ENCODE measurements around the gene TMEM61.

The TMEM61 gene

GRCh38 chr1:54982739-54983138 lies 2.3 kb downstream of the TMEM61 start:
- Histone ChIP-seq H3K9me3 (no peaks in the 10 kb centered on the region), H3K36me3 (no peaks in the 10 kb centered on the region), H3K27ac (no peak overlapping the region), H3K27me3 (peaks cover 72% of the 10 kb centered on the region), H3K4me1 (ENCODE audit: control insufficient read depth in 1 of 2, insufficient read depth in 1 of 2, low read depth in 1 of 2, low read length in 1 of 2) (no peaks in the 10 kb centered on the region), H3K4me3 (ENCODE audit: low read depth in 1 of 2, low read length in 1 of 2) (no peak overlapping the region)
- no peak for TF ChIP-seq CTCF (IDR thresholded peaks at IDR 0.05)

GRCh38 chr1:54984131-54984842 lies 3.9 kb downstream of the TMEM61 start:
- Histone ChIP-seq H3K4me3 (ENCODE audit: low read depth in 1 of 2, low read length in 1 of 2) (no peak overlapping the region), H3K27ac (no peak overlapping the region), H3K4me1 (ENCODE audit: control insufficient read depth in 1 of 2, insufficient read depth in 1 of 2, low read depth in 1 of 2, low read length in 1 of 2) (no peaks in the 10 kb centered on the region), H3K9me3 (no peaks in the 10 kb centered on the region), H3K36me3 (no peaks in the 10 kb centered on the region), H3K27me3 (peaks cover 57% of the 10 kb centered on the region)
- TF ChIP-seq CTCF (IDR thresholded peaks at IDR 0.05): no peak

GRCh38 chr1:54985556-54985955 lies 5.1 kb downstream of the TMEM61 start:
- Histone ChIP-seq H3K36me3 (no peaks in the 10 kb centered on the region), H3K4me3 (ENCODE audit: low read depth in 1 of 2, low read length in 1 of 2) (no peak overlapping the region), H3K27ac (no peak overlapping the region), H3K27me3 (peaks cover 44% of the 10 kb centered on the region), H3K4me1 (ENCODE audit: control insufficient read depth in 1 of 2, insufficient read depth in 1 of 2, low read depth in 1 of 2, low read length in 1 of 2) (no peaks in the 10 kb centered on the region), H3K9me3 (no peaks in the 10 kb centered on the region)
- no peak for TF ChIP-seq CTCF (IDR thresholded peaks at IDR 0.05)

GRCh38 chr1:54986025-54986424 lies 5.6 kb downstream of the TMEM61 start:
- Histone ChIP-seq H3K36me3 (no peaks in the 10 kb centered on the region), H3K27me3 (peaks cover 39% of the 10 kb centered on the region), H3K4me3 (ENCODE audit: low read depth in 1 of 2, low read length in 1 of 2) (no peak overlapping the region), H3K4me1 (ENCODE audit: control insufficient read depth in 1 of 2, insufficient read depth in 1 of 2, low read depth in 1 of 2, low read length in 1 of 2) (no peaks in the 10 kb centered on the region), H3K9me3 (no peaks in the 10 kb centered on the region), H3K27ac (no peak overlapping the region)
- TF ChIP-seq CTCF (IDR thresholded peaks at IDR 0.05): no peak

GRCh38 chr1:54986533-54986932 lies 6.1 kb downstream of the TMEM61 start:
- no peaks in the 10 kb centered on the region for H3K4me1 ChIP-seq (ENCODE audit: control insufficient read depth in 1 of 2, insufficient read depth in 1 of 2, low read depth in 1 of 2, low read length in 1 of 2)
- TF ChIP-seq CTCF (IDR thresholded peaks at IDR 0.05): no peak
- H3K36me3 ChIP-seq: no peaks in the 10 kb centered on the region
- no peak overlapping the region for H3K27ac ChIP-seq
- no peak overlapping the region for H3K4me3 ChIP-seq (ENCODE audit: low read depth in 1 of 2, low read length in 1 of 2)
- peaks cover 34% of the 10 kb centered on the region for H3K27me3 ChIP-seq
- no peaks in the 10 kb centered on the region for H3K9me3 ChIP-seq
